H7 (cell line): ENCODE data around the gene ZNF385D. TPM values are rescaled to one million over a fixed set of nuclear protein-coding genes. Genes with fewer than 3 reads are reported as not detected.

Experiments
- DNase-seq: peaks from one replicate; pipeline ENCODE4 v3.0.0; 2012
- H3K27me3 ChIP-seq: 2 replicates; pipeline ENCODE4 v1.6.0; 2011; ENCODE audit warnings: mild to moderate bottlenecking, low read length; ENCODE audit not compliant: control insufficient read depth, insufficient read depth
- H3K36me3 ChIP-seq: replicated peaks from 2 replicates; pipeline ENCODE4 v1.5.1; 2011; ENCODE audit warnings: low read length; ENCODE audit not compliant: control insufficient read depth, insufficient read depth
- H3K4me3 ChIP-seq: 2 replicates; pipeline ENCODE4 v1.5.1; 2011; ENCODE audit warnings: low read depth, mild to moderate bottlenecking, control low read depth, low read length, moderate library complexity; ENCODE audit not compliant: insufficient read depth
- total RNA-seq: library from RNA; depleted of rRNA; stranded (reverse); fragments of >200 nt; shearing (Covaris generic); gene quantifications from 2 replicates; pipeline ENCODE4 v1.2.3, GENCODE V29; 2014

Gene ZNF385D
- total RNA-seq, 1 experiment from 2014 or later: 0.17 TPM

DNA sequence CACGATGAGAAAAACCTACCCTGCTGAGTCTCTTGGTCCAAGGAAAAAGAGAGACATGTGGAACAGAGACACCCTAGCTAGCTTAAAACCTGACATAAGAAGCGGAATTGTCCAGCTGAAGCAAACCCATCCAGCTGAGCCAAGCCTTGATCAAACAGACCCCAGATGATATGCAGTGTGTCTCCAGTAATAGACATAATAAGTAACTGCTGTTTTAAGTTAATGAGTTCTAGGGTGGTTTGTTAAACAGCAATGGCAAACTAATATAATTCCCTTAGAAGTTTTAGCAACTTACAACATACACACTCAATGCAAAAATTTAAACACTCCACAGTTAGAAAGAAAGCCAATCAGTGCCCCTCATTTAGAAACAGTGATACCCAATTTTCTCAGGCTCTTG is 26.8 kb upstream of the ZNF385D start:
- Histone ChIP-seq H3K27me3 (no peaks in the 10 kb centered on the region), H3K4me3 (no peak overlapping the region), H3K36me3 (no peaks in the 10 kb centered on the region)
- DNase-seq: no peak

DNA sequence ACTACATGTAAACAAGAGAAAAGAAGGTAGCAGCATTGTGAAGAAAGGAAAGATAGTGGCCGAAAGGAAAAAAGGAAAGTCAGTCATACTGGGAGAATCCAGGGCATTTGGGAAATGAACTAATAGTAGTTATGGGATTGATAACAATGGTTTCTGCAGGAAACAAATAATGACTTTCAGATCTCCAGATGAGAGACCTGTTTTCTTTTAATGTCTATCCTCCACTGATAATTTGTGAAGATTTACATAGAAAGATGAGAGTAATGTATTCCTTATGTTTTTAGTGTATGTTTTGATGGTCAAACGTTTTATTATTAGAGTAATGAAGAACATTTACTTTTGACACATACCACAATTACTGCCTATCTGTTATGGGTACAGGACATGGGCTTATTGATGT is 15.0 kb upstream of the ZNF385D start:
- Histone ChIP-seq H3K36me3 (no peaks in the 10 kb centered on the region), H3K27me3 (no peaks in the 10 kb centered on the region), H3K4me3 (no peak overlapping the region)
- no peak for DNase-seq

DNA sequence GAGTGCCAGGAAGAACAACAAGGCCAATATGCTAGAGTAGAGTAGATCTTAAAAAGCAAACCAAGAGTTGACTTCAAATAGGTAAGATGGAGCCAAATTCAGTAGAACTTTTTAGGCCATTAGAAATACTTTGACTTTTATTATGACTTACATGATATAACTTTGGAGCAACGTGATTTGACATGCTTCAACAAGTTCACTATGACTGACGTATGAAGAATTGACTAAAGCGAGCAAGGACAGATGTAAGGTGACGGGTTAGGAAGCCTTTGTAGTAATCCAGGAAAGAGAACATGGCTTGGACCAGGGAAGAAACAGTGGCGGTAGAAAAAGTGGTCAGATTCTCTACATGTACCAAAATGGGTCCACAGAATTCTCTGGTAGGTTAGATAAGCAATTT is 4.9 kb upstream of the ZNF385D start:
- Histone ChIP-seq H3K27me3 (no peaks in the 10 kb centered on the region), H3K4me3 (no peak overlapping the region), H3K36me3 (no peaks in the 10 kb centered on the region)
- DNase-seq: no peak

- Histone ChIP-seq H3K4me3 (no peak overlapping the region), H3K36me3 (no peaks in the 10 kb centered on the region), H3K27me3 (peaks cover 4% of the 10 kb centered on the region)
- DNase-seq: no peak
These were observed 3.8 kb upstream of the ZNF385D start for GRCh38 chr3:21754839-21755238.

GRCh38 chr3:21752749-21753347 is 1.8 kb upstream of the ZNF385D start:
- H3K4me3 ChIP-seq: no peak overlapping the region
- DNase-seq: peak; percentile 36
- no peaks in the 10 kb centered on the region for H3K36me3 ChIP-seq
- peaks cover 6% of the 10 kb centered on the region for H3K27me3 ChIP-seq

DNA sequence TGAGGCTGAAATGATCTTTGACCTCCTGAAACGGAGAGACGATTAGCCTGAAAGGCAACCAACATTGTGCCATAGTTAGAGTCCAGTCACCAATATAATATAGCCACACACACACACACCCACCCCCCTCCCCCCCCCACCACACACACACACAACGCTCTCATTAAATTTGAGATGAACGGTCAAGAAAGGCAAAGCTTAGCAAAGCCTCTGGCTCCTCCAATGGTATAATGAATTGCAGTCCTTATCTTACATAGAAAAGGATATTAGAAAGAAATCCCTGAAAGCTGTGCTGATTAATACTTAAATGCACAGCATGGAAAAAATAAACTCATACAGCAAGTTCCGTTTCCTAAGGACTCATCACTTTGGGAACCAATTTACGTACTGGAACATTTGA is 876 bp upstream of the ZNF385D start:
- H3K36me3 ChIP-seq: no peaks in the 10 kb centered on the region
- H3K4me3 ChIP-seq: no peak overlapping the region

DNA sequence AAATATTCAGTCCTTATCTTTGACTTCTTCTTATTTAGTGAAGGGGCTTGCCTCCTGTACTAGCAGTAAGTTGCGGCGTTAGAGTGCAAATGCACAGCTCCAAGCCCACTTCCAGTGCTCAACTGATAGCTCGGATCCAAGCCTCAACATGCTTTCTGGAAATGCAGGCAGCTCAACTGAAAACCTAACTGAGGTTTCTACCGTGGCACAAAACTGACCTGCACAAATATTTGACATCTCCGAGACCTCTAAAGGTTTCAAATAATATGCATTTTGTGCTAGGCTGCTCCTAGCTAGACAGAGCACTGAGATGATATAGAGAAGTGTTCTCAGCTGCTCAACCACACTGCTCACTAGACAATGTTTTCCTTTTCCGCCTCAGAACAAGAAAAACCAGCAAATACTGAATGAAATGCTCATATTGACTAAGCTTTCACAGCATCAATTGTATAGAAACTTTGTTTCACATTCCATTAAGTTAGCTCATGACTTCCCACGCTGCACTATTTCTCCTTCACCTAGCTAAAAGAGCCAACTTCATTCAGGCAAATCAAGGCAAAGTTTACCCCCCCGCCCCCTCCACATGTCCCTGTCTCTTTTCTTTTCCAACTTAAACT is 822 bp downstream of the ZNF385D start:
- no peaks in the 10 kb centered on the region for H3K36me3 ChIP-seq
- DNase-seq: no peak
- H3K4me3 ChIP-seq: peak overlapping the region; percentile 45

More for the DNA sequence above, 876 bp upstream of the ZNF385D start:
- H3K27me3 ChIP-seq: peaks cover 6% of the 10 kb centered on the region
- no peak for DNase-seq

GRCh38 chr3:21747966-21748555 is 2.9 kb downstream of the ZNF385D start:
- Histone ChIP-seq H3K27me3 (peaks cover 6% of the 10 kb centered on the region), H3K4me3 (no peak overlapping the region), H3K36me3 (no peaks in the 10 kb centered on the region)
- DNase-seq: no peak

More for the DNA sequence above, 822 bp downstream of the ZNF385D start:
- peaks cover 6% of the 10 kb centered on the region for H3K27me3 ChIP-seq

- DNase-seq: no peak
- H3K4me3 ChIP-seq: no peak overlapping the region
- peaks cover 6% of the 10 kb centered on the region for H3K27me3 ChIP-seq
- no peaks in the 10 kb centered on the region for H3K36me3 ChIP-seq
These were observed 3.6 kb downstream of the ZNF385D start for GRCh38 chr3:21747376-21747775.

- no peak for DNase-seq
- Histone ChIP-seq H3K4me3 (no peak overlapping the region), H3K36me3 (no peaks in the 10 kb centered on the region), H3K27me3 (peaks cover 6% of the 10 kb centered on the region)
These were observed 5.0 kb downstream of the ZNF385D start for GRCh38 chr3:21745966-21746365.

DNA sequence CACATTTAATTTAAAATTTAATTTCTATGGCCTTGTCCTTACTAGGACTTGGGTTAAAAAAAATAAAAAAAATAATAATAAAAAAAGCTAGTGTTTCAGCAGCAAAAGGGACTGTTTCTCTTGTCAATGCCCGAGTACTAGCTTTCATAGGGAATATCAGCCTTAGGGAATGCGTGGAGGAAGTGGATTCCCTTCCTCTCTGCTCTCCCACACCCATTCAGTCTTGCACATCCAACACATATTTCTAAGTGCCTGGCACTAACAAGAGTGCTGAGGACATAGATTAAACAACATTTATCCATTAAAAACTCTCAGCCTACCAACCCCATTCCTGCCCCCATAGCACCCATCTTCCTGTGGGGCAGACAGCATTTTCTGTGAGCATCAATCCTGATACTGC is 6.2 kb downstream of the ZNF385D start:
- no peak for DNase-seq
- Histone ChIP-seq H3K27me3 (peaks cover 2% of the 10 kb centered on the region), H3K36me3 (no peaks in the 10 kb centered on the region), H3K4me3 (no peak overlapping the region)

- DNase-seq: no peak
- no peaks in the 10 kb centered on the region for H3K36me3 ChIP-seq
- no peak overlapping the region for H3K4me3 ChIP-seq
- no peaks in the 10 kb centered on the region for H3K27me3 ChIP-seq
These were observed 11.9 kb downstream of the ZNF385D start for GRCh38 chr3:21738935-21739702.

DNA sequence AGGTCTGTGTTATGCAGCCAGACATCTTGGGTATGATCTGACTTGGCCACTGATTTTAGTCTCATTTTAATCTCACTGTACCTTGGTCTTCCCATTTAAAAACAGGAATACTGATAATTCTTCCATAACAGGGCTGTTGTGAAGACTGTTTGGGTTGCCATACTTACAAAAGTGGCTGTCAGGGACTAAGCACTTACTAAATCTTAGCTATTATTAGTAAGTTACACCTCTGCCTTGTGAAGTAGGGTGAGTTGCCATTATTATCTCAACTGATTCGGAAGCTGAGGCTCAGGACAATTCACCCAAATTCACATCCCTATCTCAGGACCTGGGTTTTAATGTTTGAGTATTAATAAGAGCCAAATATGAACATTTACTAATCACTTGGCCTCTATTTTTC is 12.7 kb downstream of the ZNF385D start:
- Histone ChIP-seq H3K27me3 (no peaks in the 10 kb centered on the region), H3K4me3 (no peak overlapping the region), H3K36me3 (no peaks in the 10 kb centered on the region)
- no peak for DNase-seq

DNA sequence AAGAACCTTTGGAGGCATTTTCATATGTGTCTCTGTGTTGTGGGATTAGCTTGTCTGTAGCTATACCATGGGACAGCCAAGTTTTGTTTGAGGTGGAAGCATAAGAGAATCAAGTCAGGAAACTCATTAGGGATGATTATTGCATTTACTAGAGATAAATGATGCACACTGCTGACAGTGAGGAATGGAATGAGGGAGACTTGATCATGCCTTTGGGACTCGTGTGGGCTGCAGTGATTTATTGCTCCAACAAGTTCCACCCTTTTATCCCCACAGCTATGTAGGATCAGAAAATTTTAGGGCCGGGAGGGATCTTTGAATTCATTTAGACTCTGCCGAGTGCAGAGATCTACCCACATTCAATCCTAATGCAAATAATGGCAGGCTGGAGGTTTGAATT is 16.3 kb downstream of the ZNF385D start:
- DNase-seq: no peak
- Histone ChIP-seq H3K27me3 (no peaks in the 10 kb centered on the region), H3K4me3 (no peak overlapping the region), H3K36me3 (no peaks in the 10 kb centered on the region)
